SK-N-SH treated with all-trans-retinoic acid at 6 μM for 48 hours (cell line): Measurements from ENCODE around the gene MFSD11.

ENCODE experiments used
- ARNTL ChIP-seq: fragments of 450-650 bp; formaldehyde crosslinking; IDR thresholded peaks from 2 replicates; pipeline ENCODE4 v1.5.0; 2020; ENCODE audit warnings: low read depth, mild to moderate bottlenecking, moderate library complexity, borderline replicate concordance
- BACH2 ChIP-seq: fragments of 250-450 bp; sonication (Bioruptor Pico); IDR thresholded peaks from 2 replicates; pipeline ENCODE4 v1.9.0; 2021; ENCODE audit warnings: mild to moderate bottlenecking, borderline replicate concordance
- OSR1 ChIP-seq: fragments of 250-450 bp; sonication (Bioruptor Pico); IDR thresholded peaks from 2 replicates; pipeline ENCODE4 v1.8.0; 2022; ENCODE audit warnings: moderate library complexity, mild to moderate bottlenecking, inconsistent platforms
- PATZ1 ChIP-seq: fragments of 250-450 bp; sonication (Bioruptor Pico); IDR thresholded peaks from 2 replicates; pipeline ENCODE4 v1.8.0; 2020; ENCODE audit warnings: mild to moderate bottlenecking, moderate library complexity, borderline replicate concordance
- PPARA ChIP-seq: fragments of 250-450 bp; sonication (Bioruptor Pico); IDR thresholded peaks from 2 replicates; pipeline ENCODE4 v1.5.0; 2020; ENCODE audit warnings: mild to moderate bottlenecking, borderline replicate concordance
- RARB ChIP-seq: fragments of 250-450 bp; sonication (Bioruptor Pico); IDR thresholded peaks from 2 replicates; pipeline ENCODE4 v1.8.0; 2021; ENCODE audit warnings: mild to moderate bottlenecking, moderate library complexity
- SNAI2 ChIP-seq: fragments of 250-450 bp; sonication (Bioruptor Pico); IDR thresholded peaks from 2 replicates; pipeline ENCODE4 v1.5.0; 2020; ENCODE audit warnings: mild to moderate bottlenecking, moderate library complexity
- TCF4 ChIP-seq: fragments of 250-450 bp; sonication (Bioruptor Pico); IDR thresholded peaks from 2 replicates; pipeline ENCODE4 v1.8.0; 2021; ENCODE audit warnings: mild to moderate bottlenecking, moderate library complexity, borderline replicate concordance
- TOX ChIP-seq: fragments of 250-450 bp; sonication (Bioruptor Pico); IDR thresholded peaks from 2 replicates; pipeline ENCODE4 v1.8.0; 2021; ENCODE audit warnings: mild to moderate bottlenecking, moderate library complexity, borderline replicate concordance
- ZFP3 ChIP-seq: fragments of 250-450 bp; sonication (Bioruptor Pico); IDR thresholded peaks from 2 replicates; pipeline ENCODE4 v1.5.0; 2020; ENCODE audit warnings: mild to moderate bottlenecking, moderate library complexity
- ZFP30 ChIP-seq: fragments of 450-650 bp; formaldehyde crosslinking; IDR thresholded peaks from 2 replicates; pipeline ENCODE4 v1.5.0; 2022; ENCODE audit warnings: mild to moderate bottlenecking, moderate library complexity
- ZNF70 ChIP-seq: fragments of 450-650 bp; formaldehyde crosslinking; IDR thresholded peaks from 2 replicates; pipeline ENCODE4 v1.5.0; 2020; ENCODE audit warnings: mild to moderate bottlenecking, moderate library complexity
- ZNF8 ChIP-seq: fragments of 450-650 bp; formaldehyde crosslinking; IDR thresholded peaks from 2 replicates; pipeline ENCODE4 v1.5.0; 2020; ENCODE audit warnings: mild to moderate bottlenecking, moderate library complexity
- TF ChIP-seq, protein P1 (sequence below): fragments of 250-450 bp; sonication (Bioruptor Pico); IDR thresholded peaks from 2 replicates; pipeline ENCODE4 v1.5.0; 2020; ENCODE audit warnings: mild to moderate bottlenecking, moderate library complexity

GRCh38 chr17:76812263-76812662 is 74.3 kb downstream of the MFSD11 start:
- TF ChIP-seq SNAI2 (no peak), ZNF70 (CRISPR knock-in tag) (no peak), BACH2 (CRISPR knock-in tag) (no peak), ZFP3 (CRISPR knock-in tag) (no peak), PATZ1 (no peak), TCF4 (CRISPR knock-in tag) (no peak), ZFP30 (CRISPR knock-in tag) (no peak), PPARA (CRISPR knock-in tag) (no peak), ZNF8 (CRISPR knock-in tag) (no peak), RARB (no peak), ARNTL (CRISPR knock-in tag) (no peak), OSR1 (no peak), TOX (CRISPR knock-in tag) (no peak)
- TF ChIP-seq, protein P1, sequence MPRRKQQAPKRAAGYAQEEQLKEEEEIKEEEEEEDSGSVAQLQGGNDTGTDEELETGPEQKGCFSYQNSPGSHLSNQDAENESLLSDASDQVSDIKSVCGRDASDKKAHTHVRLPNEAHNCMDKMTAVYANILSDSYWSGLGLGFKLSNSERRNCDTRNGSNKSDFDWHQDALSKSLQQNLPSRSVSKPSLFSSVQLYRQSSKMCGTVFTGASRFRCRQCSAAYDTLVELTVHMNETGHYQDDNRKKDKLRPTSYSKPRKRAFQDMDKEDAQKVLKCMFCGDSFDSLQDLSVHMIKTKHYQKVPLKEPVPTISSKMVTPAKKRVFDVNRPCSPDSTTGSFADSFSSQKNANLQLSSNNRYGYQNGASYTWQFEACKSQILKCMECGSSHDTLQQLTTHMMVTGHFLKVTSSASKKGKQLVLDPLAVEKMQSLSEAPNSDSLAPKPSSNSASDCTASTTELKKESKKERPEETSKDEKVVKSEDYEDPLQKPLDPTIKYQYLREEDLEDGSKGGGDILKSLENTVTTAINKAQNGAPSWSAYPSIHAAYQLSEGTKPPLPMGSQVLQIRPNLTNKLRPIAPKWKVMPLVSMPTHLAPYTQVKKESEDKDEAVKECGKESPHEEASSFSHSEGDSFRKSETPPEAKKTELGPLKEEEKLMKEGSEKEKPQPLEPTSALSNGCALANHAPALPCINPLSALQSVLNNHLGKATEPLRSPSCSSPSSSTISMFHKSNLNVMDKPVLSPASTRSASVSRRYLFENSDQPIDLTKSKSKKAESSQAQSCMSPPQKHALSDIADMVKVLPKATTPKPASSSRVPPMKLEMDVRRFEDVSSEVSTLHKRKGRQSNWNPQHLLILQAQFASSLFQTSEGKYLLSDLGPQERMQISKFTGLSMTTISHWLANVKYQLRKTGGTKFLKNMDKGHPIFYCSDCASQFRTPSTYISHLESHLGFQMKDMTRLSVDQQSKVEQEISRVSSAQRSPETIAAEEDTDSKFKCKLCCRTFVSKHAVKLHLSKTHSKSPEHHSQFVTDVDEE, result no peak
